GM23338 (cell line): ENCODE measurements around the gene RALGPS1.

Experiments
- CREB1 ChIP-seq: fragments of 250-450 bp; sonication (Bioruptor Pico); IDR thresholded peaks from 2 replicates; pipeline ENCODE4 v1.5.0; 2020; ENCODE audit warnings: low read depth, mild to moderate bottlenecking, moderate library complexity
- EZH2 ChIP-seq: fragments of 200-600 bp; sonication (generic); IDR thresholded peaks from one replicate; pipeline ENCODE4 v1.8.0; 2017; ENCODE audit warnings: antibody characterized with exemption, mild to moderate bottlenecking, low read depth; ENCODE audit not compliant: unreplicated experiment
- EZH2phosphoT487 ChIP-seq: fragments of 200-600 bp; sonication (generic); IDR thresholded peaks from one replicate; pipeline ENCODE4 v1.8.1; 2018; ENCODE audit warnings: antibody characterized with exemption; ENCODE audit not compliant: unreplicated experiment
- JUNB ChIP-seq: IDR thresholded peaks from one replicate; pipeline ENCODE4 v1.6.1; 2016; ENCODE audit warnings: antibody characterized with exemption; ENCODE audit not compliant: unreplicated experiment
- NANOG ChIP-seq: IDR thresholded peaks from 2 replicates; pipeline ENCODE4 v1.6.1; 2016; ENCODE audit warnings: antibody characterized with exemption, borderline replicate concordance
- POLR2AphosphoS5 ChIP-seq: IDR thresholded peaks from 2 replicates; pipeline ENCODE4 v1.6.1; 2016; ENCODE audit warnings: antibody characterized with exemption, low read depth
- REST ChIP-seq: IDR thresholded peaks from one replicate; pipeline ENCODE4 v1.6.1; 2018; ENCODE audit warnings: antibody characterized with exemption; ENCODE audit not compliant: unreplicated experiment
- STAT1 ChIP-seq: IDR thresholded peaks from one replicate; pipeline ENCODE4 v1.6.1; 2016; ENCODE audit warnings: antibody characterized with exemption; ENCODE audit not compliant: unreplicated experiment
- ZNF331 ChIP-seq: fragments of 250-450 bp; sonication (Bioruptor Pico); IDR thresholded peaks from 2 replicates; pipeline ENCODE4 v1.5.0; 2020; ENCODE audit warnings: low read depth, mild to moderate bottlenecking, moderate library complexity
- TF ChIP-seq, protein P1 (sequence below), 2 experiments: fragments of 200-600 bp in 1 of 2; sonication (generic) in 1 of 2; conservative IDR thresholded peaks; 2 replicates each; pipeline versions ENCODE4 v1.5.1 to v1.6.1; 2016 to 2017; ENCODE audit warnings: antibody characterized with exemption in 2 of 2, low read depth in 2 of 2, mild to moderate bottlenecking in 2 of 2, moderate library complexity in 1 of 2
- TF ChIP-seq, protein P2 (sequence below): IDR thresholded peaks from 2 replicates; pipeline ENCODE4 v1.6.1; 2016; ENCODE audit warnings: antibody characterized with exemption

DNA sequence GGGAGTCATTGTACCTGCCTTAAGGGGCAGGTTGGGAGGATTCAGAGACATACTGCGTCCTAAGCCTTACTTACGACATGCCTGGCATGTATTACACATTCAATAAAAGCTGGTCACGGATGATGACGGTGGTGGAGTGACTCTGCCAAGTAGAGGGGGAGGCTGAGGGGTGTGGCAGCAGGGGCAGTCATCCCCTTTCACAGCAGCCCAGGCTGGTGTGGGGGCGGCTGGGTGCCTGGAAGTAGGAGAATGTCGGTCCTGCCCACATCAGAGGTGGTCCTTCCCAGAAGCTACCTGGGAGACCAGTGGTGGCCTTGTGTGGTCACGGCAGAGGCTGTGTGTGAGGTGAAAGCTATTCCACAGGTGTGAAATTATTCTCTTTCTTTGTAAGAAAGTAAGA lies 45.2 kb upstream of the RALGPS1 start:
- TF ChIP-seq, protein P1, sequence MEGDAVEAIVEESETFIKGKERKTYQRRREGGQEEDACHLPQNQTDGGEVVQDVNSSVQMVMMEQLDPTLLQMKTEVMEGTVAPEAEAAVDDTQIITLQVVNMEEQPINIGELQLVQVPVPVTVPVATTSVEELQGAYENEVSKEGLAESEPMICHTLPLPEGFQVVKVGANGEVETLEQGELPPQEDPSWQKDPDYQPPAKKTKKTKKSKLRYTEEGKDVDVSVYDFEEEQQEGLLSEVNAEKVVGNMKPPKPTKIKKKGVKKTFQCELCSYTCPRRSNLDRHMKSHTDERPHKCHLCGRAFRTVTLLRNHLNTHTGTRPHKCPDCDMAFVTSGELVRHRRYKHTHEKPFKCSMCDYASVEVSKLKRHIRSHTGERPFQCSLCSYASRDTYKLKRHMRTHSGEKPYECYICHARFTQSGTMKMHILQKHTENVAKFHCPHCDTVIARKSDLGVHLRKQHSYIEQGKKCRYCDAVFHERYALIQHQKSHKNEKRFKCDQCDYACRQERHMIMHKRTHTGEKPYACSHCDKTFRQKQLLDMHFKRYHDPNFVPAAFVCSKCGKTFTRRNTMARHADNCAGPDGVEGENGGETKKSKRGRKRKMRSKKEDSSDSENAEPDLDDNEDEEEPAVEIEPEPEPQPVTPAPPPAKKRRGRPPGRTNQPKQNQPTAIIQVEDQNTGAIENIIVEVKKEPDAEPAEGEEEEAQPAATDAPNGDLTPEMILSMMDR (conservative IDR thresholded peaks at IDR 0.05; ENCODE audit: low read depth in 2 of 2), result no peak
- TF ChIP-seq REST (no peak), EZH2 (no peak), JUNB (no peak), EZH2phosphoT487 (no peak), POLR2AphosphoS5 (no peak), CREB1 (no peak), ZNF331 (CRISPR knock-in tag) (no peak), NANOG (no peak), STAT1 (no peak)
- TF ChIP-seq, protein P2, sequence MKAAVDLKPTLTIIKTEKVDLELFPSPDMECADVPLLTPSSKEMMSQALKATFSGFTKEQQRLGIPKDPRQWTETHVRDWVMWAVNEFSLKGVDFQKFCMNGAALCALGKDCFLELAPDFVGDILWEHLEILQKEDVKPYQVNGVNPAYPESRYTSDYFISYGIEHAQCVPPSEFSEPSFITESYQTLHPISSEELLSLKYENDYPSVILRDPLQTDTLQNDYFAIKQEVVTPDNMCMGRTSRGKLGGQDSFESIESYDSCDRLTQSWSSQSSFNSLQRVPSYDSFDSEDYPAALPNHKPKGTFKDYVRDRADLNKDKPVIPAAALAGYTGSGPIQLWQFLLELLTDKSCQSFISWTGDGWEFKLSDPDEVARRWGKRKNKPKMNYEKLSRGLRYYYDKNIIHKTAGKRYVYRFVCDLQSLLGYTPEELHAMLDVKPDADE, result no peak
